ENCODE data around the gene TTC12.

TTC12 gene

GRCh38 chr11:113314389-113315301 lies at the start of gene TTC12:
Gene TTC12, plus strand, starts transcription at chr11:113314583. Its CDS starts 1,675 bp downstream, at chr11:113316258.
- H3K9me3 Mint-ChIP-seq = no peaks in the 10 kb centered on the region
- H3K27me3 Mint-ChIP-seq = no peaks in the 10 kb centered on the region
- H3K4me1 Mint-ChIP-seq (ENCODE audit: low read depth) = peaks cover 31% of the 10 kb centered on the region
- peaks cover 42% of the 10 kb centered on the region for H3K36me3 Mint-ChIP-seq (ENCODE audit: low read depth)
- H3K4me3 Mint-ChIP-seq = peak within 1 kb of the TSS; percentile 85
- peak; percentile 99 for DNase-seq
- peak within 1 kb of the TSS; percentile 92 for H3K27ac Mint-ChIP-seq

GRCh38 chr11:113265362-113265761 lies 49.0 kb upstream of the TTC12 start:
- Mint-ChIP-seq H3K9me3 (no peaks in the 10 kb centered on the region), H3K27me3 (peaks cover 9% of the 10 kb centered on the region), H3K4me3 (no peak overlapping the region), H3K4me1 (ENCODE audit: low read depth) (no peaks in the 10 kb centered on the region), H3K27ac (no peak overlapping the region), H3K36me3 (ENCODE audit: low read depth) (no peaks in the 10 kb centered on the region)
- DNase-seq = no peak

- H3K27me3 Mint-ChIP-seq = peaks cover 12% of the 10 kb centered on the region
- H3K4me3 Mint-ChIP-seq = no peak overlapping the region
- H3K9me3 Mint-ChIP-seq = no peaks in the 10 kb centered on the region
- no peak overlapping the region for H3K27ac Mint-ChIP-seq
- H3K36me3 Mint-ChIP-seq (ENCODE audit: low read depth) = no peaks in the 10 kb centered on the region
- DNase-seq = no peak
- no peaks in the 10 kb centered on the region for H3K4me1 Mint-ChIP-seq (ENCODE audit: low read depth)
Measured at GRCh38 chr11:113267493-113267892, 46.9 kb upstream of the TTC12 start.

GRCh38 chr11:113269096-113269495 lies 45.3 kb upstream of the TTC12 start:
- Mint-ChIP-seq H3K36me3 (ENCODE audit: low read depth) (no peaks in the 10 kb centered on the region), H3K27ac (no peak overlapping the region), H3K27me3 (peaks cover 15% of the 10 kb centered on the region), H3K9me3 (no peaks in the 10 kb centered on the region), H3K4me3 (no peak overlapping the region), H3K4me1 (ENCODE audit: low read depth) (no peaks in the 10 kb centered on the region)
- no peak for DNase-seq

GRCh38 chr11:113269636-113270035 lies 44.7 kb upstream of the TTC12 start:
- Mint-ChIP-seq H3K9me3 (no peaks in the 10 kb centered on the region), H3K27me3 (peaks cover 15% of the 10 kb centered on the region), H3K4me1 (ENCODE audit: low read depth) (no peaks in the 10 kb centered on the region), H3K4me3 (no peak overlapping the region), H3K36me3 (ENCODE audit: low read depth) (no peaks in the 10 kb centered on the region), H3K27ac (no peak overlapping the region)
- no peak for DNase-seq

GRCh38 chr11:113270080-113270479 lies 44.3 kb upstream of the TTC12 start:
- Mint-ChIP-seq H3K27me3 (peaks cover 15% of the 10 kb centered on the region), H3K9me3 (no peaks in the 10 kb centered on the region), H3K4me3 (no peak overlapping the region), H3K36me3 (ENCODE audit: low read depth) (no peaks in the 10 kb centered on the region), H3K27ac (no peak overlapping the region), H3K4me1 (ENCODE audit: low read depth) (no peaks in the 10 kb centered on the region)
- no peak for DNase-seq

- Mint-ChIP-seq H3K36me3 (ENCODE audit: low read depth) (no peaks in the 10 kb centered on the region), H3K4me1 (ENCODE audit: low read depth) (no peaks in the 10 kb centered on the region), H3K4me3 (no peak overlapping the region), H3K27me3 (peaks cover 12% of the 10 kb centered on the region), H3K9me3 (no peaks in the 10 kb centered on the region), H3K27ac (no peak overlapping the region)
- no peak for DNase-seq
Measured at GRCh38 chr11:113271551-113272245, 42.7 kb upstream of the TTC12 start.

- H3K4me1 Mint-ChIP-seq (ENCODE audit: low read depth) = no peaks in the 10 kb centered on the region
- no peak overlapping the region for H3K4me3 Mint-ChIP-seq
- no peak for DNase-seq
- H3K9me3 Mint-ChIP-seq = no peaks in the 10 kb centered on the region
- no peak overlapping the region for H3K27ac Mint-ChIP-seq
- no peaks in the 10 kb centered on the region for H3K36me3 Mint-ChIP-seq (ENCODE audit: low read depth)
- H3K27me3 Mint-ChIP-seq = peaks cover 9% of the 10 kb centered on the region
Measured at GRCh38 chr11:113272281-113272680, 42.1 kb upstream of the TTC12 start.

- peaks cover 9% of the 10 kb centered on the region for H3K27me3 Mint-ChIP-seq
- DNase-seq = no peak
- H3K27ac Mint-ChIP-seq = no peak overlapping the region
- H3K4me1 Mint-ChIP-seq (ENCODE audit: low read depth) = no peaks in the 10 kb centered on the region
- H3K9me3 Mint-ChIP-seq = no peaks in the 10 kb centered on the region
- no peaks in the 10 kb centered on the region for H3K36me3 Mint-ChIP-seq (ENCODE audit: low read depth)
- H3K4me3 Mint-ChIP-seq = no peak overlapping the region
Measured at GRCh38 chr11:113272927-113273615, 41.3 kb upstream of the TTC12 start.

- DNase-seq = no peak
- Mint-ChIP-seq H3K27me3 (peaks cover 9% of the 10 kb centered on the region), H3K4me3 (no peak overlapping the region), H3K36me3 (ENCODE audit: low read depth) (no peaks in the 10 kb centered on the region), H3K9me3 (no peaks in the 10 kb centered on the region), H3K4me1 (ENCODE audit: low read depth) (no peaks in the 10 kb centered on the region), H3K27ac (no peak overlapping the region)
Measured at GRCh38 chr11:113273720-113274119, 40.7 kb upstream of the TTC12 start.

GRCh38 chr11:113274713-113275582 lies 39.4 kb upstream of the TTC12 start:
- Mint-ChIP-seq H3K36me3 (ENCODE audit: low read depth) (no peaks in the 10 kb centered on the region), H3K27ac (no peak overlapping the region), H3K9me3 (no peaks in the 10 kb centered on the region), H3K27me3 (peaks cover 9% of the 10 kb centered on the region), H3K4me1 (ENCODE audit: low read depth) (no peaks in the 10 kb centered on the region), H3K4me3 (no peak overlapping the region)
- DNase-seq = no peak

- H3K9me3 Mint-ChIP-seq = no peaks in the 10 kb centered on the region
- H3K4me3 Mint-ChIP-seq = no peak overlapping the region
- H3K36me3 Mint-ChIP-seq (ENCODE audit: low read depth) = no peaks in the 10 kb centered on the region
- H3K27ac Mint-ChIP-seq = no peak overlapping the region
- H3K27me3 Mint-ChIP-seq = peaks cover 6% of the 10 kb centered on the region
- no peak for DNase-seq
- no peaks in the 10 kb centered on the region for H3K4me1 Mint-ChIP-seq (ENCODE audit: low read depth)
Measured at GRCh38 chr11:113275602-113276001, 38.8 kb upstream of the TTC12 start.

- Mint-ChIP-seq H3K4me3 (no peak overlapping the region), H3K9me3 (no peaks in the 10 kb centered on the region), H3K36me3 (ENCODE audit: low read depth) (no peaks in the 10 kb centered on the region), H3K27ac (no peak overlapping the region), H3K4me1 (ENCODE audit: low read depth) (no peaks in the 10 kb centered on the region), H3K27me3 (peaks cover 3% of the 10 kb centered on the region)
- DNase-seq = no peak
Measured at GRCh38 chr11:113276466-113276865, 37.9 kb upstream of the TTC12 start.

GRCh38 chr11:113277907-113278306 lies 36.5 kb upstream of the TTC12 start:
- H3K36me3 Mint-ChIP-seq (ENCODE audit: low read depth) = no peaks in the 10 kb centered on the region
- H3K9me3 Mint-ChIP-seq = no peaks in the 10 kb centered on the region
- no peak overlapping the region for H3K4me3 Mint-ChIP-seq
- no peak overlapping the region for H3K27ac Mint-ChIP-seq
- no peak for DNase-seq
- H3K4me1 Mint-ChIP-seq (ENCODE audit: low read depth) = no peaks in the 10 kb centered on the region
- H3K27me3 Mint-ChIP-seq = peaks cover under 1% of the 10 kb centered on the region

Measured in activated T-cell treated with anti-CD3 and anti-CD28 coated beads, Interleukin-2, amount 50 U/mL, for 24 hours (primary cell).